Osteoblast (primary cell): ENCODE data around the gene NRP2. TPM values are rescaled to one million over a fixed set of nuclear protein-coding genes. Genes with fewer than 3 reads are reported as not detected.

Experiments used
- DNase-seq: peaks from one replicate; pipeline ENCODE4 v3.0.0; 2011; ENCODE audit warnings: low spot score, mixed read lengths; ENCODE audit not compliant: insufficient read length; ENCODE audit errors: missing footprints
- H2AFZ ChIP-seq: 2 replicates; pipeline ENCODE4 v1.6.0; 2011; ENCODE audit warnings: mild to moderate bottlenecking, low read length
- H3K27ac ChIP-seq: 2 replicates; pipeline ENCODE4 v1.5.1; 2011; ENCODE audit warnings: mild to moderate bottlenecking, low read depth, low read length, moderate library complexity
- H3K27me3 ChIP-seq: 2 replicates; pipeline ENCODE4 v1.6.0; 2012; ENCODE audit warnings: mild to moderate bottlenecking, control low read depth, inconsistent platforms, low read length, moderate library complexity; ENCODE audit not compliant: insufficient read depth
- H3K36me3 ChIP-seq: 2 replicates; pipeline ENCODE4 v1.5.1; 2011; ENCODE audit warnings: mild to moderate bottlenecking, low read length, control low read depth, moderate library complexity; ENCODE audit not compliant: insufficient read depth
- H3K4me1 ChIP-seq: 2 replicates; pipeline ENCODE4 v1.5.1; 2011; ENCODE audit warnings: mild to moderate bottlenecking, low read length, control low read depth, moderate library complexity; ENCODE audit not compliant: insufficient read depth
- H3K4me2 ChIP-seq: 2 replicates; pipeline ENCODE4 v1.6.0; 2011; ENCODE audit warnings: mild to moderate bottlenecking, low read length; ENCODE audit not compliant: insufficient read depth
- H3K4me3 ChIP-seq: fragments of 200-600 bp; sonication (generic); 3 replicates; pipeline ENCODE4 v1.5.1; 2012; ENCODE audit warnings: mild to moderate bottlenecking, low read length, inconsistent platforms; ENCODE audit not compliant: insufficient read depth
- H3K79me2 ChIP-seq: 2 replicates; pipeline ENCODE4 v1.6.0; 2012; ENCODE audit warnings: mild to moderate bottlenecking, low read length, control low read depth, inconsistent platforms; ENCODE audit not compliant: insufficient read depth
- H3K9me3 ChIP-seq: 2 replicates; pipeline ENCODE4 v1.5.1; 2011; ENCODE audit warnings: low read depth, low read length, control low read depth
- H4K20me1 ChIP-seq: 2 replicates; pipeline ENCODE4 v1.6.0; 2012; ENCODE audit warnings: mild to moderate bottlenecking, low read length, control low read depth; ENCODE audit not compliant: insufficient read depth
- CTCF ChIP-seq: IDR thresholded peaks from 2 replicates; pipeline ENCODE4 v1.5.1; 2011; ENCODE audit warnings: mild to moderate bottlenecking, low read depth, low read length, moderate library complexity; ENCODE audit errors: extremely low read depth
- total RNA-seq: library from RNA; depleted of rRNA; stranded (reverse); fragments of >200 nt; gene quantifications from 2 replicates; pipeline ENCODE4 v1.2.3, GENCODE V29; 2012

Gene NRP2
- total RNA-seq, 1 donor, result 183 TPM

- Histone ChIP-seq H2AFZ (peak overlapping the region; percentile 74), H3K4me3 (peak overlapping the region; percentile 27), H3K79me2 (peaks cover 59% of the 10 kb centered on the region), H3K27ac (peak overlapping the region; percentile 98), H3K9me3 (no peaks in the 10 kb centered on the region), H3K4me1 (peaks cover 71% of the 10 kb centered on the region), H3K4me2 (peak overlapping the region; percentile 68), H4K20me1 (no peaks in the 10 kb centered on the region), H3K36me3 (peaks cover 22% of the 10 kb centered on the region), H3K27me3 (no peaks in the 10 kb centered on the region)
- TF ChIP-seq CTCF, result no peak
- DNase-seq, result peak; percentile 66
Observed at GRCh38 chr2:205706769-205707381, 24.6 kb downstream of the NRP2 start.

GRCh38 chr2:205708231-205708631 is 25.9 kb downstream of the NRP2 start:
- Histone ChIP-seq H3K27ac (peak overlapping the region; percentile 98), H3K4me2 (peak overlapping the region; percentile 68), H3K27me3 (no peaks in the 10 kb centered on the region)

GRCh38 chr2:205709319-205709718 is 27.0 kb downstream of the NRP2 start:
- H3K9me3 ChIP-seq, result no peaks in the 10 kb centered on the region
- H3K27ac ChIP-seq, result peak overlapping the region; percentile 98
- no peaks in the 10 kb centered on the region for H3K27me3 ChIP-seq
- no peak for TF ChIP-seq CTCF
- peaks cover 12% of the 10 kb centered on the region for H3K36me3 ChIP-seq
- H2AFZ ChIP-seq, result no peak overlapping the region
- no peak for DNase-seq
- peaks cover 71% of the 10 kb centered on the region for H3K4me1 ChIP-seq
- no peak overlapping the region for H3K4me2 ChIP-seq
- H4K20me1 ChIP-seq, result no peaks in the 10 kb centered on the region
- H3K79me2 ChIP-seq, result peaks cover 44% of the 10 kb centered on the region
- H3K4me3 ChIP-seq, result no peak overlapping the region

More at GRCh38 chr2:205708231-205708631, 25.9 kb downstream of the NRP2 start:
- Histone ChIP-seq H3K4me3 (no peak overlapping the region), H4K20me1 (no peaks in the 10 kb centered on the region), H3K79me2 (peaks cover 53% of the 10 kb centered on the region), H3K36me3 (peaks cover 14% of the 10 kb centered on the region), H3K4me1 (peaks cover 71% of the 10 kb centered on the region), H3K9me3 (no peaks in the 10 kb centered on the region), H2AFZ (peak overlapping the region; percentile 49)
- peak; percentile 87 for DNase-seq
- no peak for TF ChIP-seq CTCF

- H3K4me3 ChIP-seq, result no peak overlapping the region
- H3K9me3 ChIP-seq, result no peaks in the 10 kb centered on the region
- H3K4me2 ChIP-seq, result no peak overlapping the region
- peaks cover 46% of the 10 kb centered on the region for H3K4me1 ChIP-seq
- H3K79me2 ChIP-seq, result peaks cover 30% of the 10 kb centered on the region
- TF ChIP-seq CTCF, result no peak
- H3K27ac ChIP-seq, result peak overlapping the region; percentile 76
- no peaks in the 10 kb centered on the region for H4K20me1 ChIP-seq
- no peak for DNase-seq
- peaks cover 22% of the 10 kb centered on the region for H3K36me3 ChIP-seq
- H3K27me3 ChIP-seq, result no peaks in the 10 kb centered on the region
- H2AFZ ChIP-seq, result no peak overlapping the region
Observed at GRCh38 chr2:205712508-205712907, 30.2 kb downstream of the NRP2 start.
